HCEC 1CT (cell line): Measurements from ENCODE around the gene IRF5.
"Not testable (repeated sequence)": the region's sequence is repeated elsewhere in the genome, so short reads cannot be mapped to it uniquely, and the experiment has no call there.

Experiments used
- DNase-seq: peaks from one replicate; pipeline ENCODE4 v3.0.0-alpha.2; 2017

IRF5 gene

DNA sequence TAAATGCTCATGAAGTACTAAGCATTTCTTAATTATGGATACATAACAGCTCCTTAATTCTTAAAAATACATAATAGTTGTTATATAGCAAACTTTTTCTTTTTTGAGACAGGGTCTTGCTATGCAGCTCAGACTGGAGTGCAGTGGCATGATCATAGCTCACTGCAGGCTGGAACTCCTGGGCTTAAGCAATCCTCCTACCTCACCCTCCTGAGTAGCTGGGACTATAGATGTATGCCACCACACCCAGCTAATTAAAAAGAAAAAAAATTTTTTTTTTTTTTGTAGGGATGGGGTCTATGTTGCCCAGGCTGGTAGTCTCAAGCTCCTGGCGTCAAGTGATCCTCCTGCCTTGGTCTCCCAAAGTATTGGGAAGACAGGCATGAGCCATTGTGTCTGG, 30.9 kb downstream of the IRF5 start:
- DNase-seq = no peak

DNA sequence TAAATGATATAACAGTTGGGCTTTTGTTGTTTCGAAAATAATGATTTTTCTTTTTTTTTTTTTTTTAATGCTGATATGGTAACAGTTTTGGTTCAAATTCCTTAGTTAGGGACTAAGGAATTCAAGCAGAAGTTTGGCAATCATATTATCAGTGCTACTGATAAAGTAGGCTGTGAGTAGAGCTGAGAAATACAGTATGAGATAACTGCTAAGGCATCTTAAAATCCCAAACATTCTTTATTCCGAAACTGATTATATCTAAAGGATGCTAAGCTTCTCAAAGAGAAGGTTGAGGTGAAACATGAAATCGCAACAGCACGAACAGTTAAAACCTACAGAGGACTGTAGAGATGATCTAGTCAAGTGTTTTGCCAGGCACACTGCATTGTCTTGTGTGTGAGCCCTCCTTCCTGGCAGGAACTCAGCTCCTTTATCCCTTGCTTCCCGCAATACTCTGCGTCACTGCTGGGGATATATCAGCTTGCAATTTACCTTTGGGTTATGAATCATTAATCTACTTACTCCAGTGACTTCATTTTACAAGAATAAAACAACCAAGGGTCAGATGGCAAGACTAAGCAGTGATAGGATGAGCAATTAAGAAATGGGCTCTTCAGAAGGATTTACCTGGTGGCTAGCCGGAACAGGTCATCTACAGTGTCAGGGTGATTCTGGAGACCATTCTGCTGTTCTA, 36.7 kb downstream of the IRF5 start:
- no peak for DNase-seq

DNA sequence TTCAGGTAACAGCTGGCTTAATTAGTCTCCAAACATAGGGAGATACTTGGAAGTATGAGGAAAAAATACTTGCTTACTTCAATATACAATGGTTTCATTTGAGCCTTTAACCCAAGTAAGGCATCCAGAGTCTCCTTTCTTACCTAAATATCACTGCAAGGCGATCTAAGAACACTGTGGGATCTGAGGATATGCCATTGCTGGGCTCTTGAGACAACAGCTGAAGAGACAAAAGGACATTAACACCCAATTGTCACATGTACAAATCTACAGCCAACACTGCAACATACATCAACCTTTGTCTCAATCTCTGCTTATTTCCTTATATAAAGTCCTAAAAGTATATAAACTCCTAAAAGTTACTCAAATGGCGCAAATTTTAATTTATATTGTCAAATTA, 44.4 kb downstream of the IRF5 start:
- no peak for DNase-seq

DNA sequence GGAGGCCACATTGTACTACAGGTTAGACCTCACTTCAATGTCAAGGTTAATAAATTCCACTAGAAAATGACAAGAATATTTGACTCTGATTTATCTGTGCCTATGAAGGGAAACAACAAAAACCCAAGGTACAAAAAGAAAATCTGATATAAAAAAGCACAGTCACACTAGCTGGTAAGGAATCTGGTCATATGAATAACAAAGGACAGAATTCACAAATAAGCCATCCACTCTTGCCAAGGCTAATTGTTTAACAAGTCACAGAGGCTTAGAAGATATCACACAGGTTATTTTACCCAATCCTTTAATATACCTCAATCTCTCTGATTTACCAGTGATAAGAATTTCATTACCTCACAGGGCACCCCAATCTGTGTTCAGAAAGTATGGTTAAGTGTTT, 47.9 kb downstream of the IRF5 start:
- DNase-seq = no peak

DNA sequence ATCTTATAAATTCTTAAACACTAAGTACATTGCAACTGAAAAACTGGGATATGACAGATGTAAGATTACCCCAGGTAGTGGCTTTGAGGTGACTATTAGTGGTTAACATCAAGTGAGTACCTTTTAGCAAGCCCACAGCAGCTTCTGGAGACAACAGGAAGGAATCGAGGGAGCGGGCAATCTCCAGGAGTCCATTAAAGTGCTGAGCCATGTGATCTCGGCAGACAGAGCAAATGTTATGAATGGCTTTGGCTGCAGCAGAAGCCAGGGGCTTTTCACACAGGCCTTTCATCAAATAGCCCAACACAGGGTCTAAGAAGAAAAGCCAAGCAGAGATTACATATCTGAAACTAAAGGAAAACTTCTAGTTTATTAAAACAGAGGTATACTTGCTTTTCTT, 48.9 kb downstream of the IRF5 start:
- no peak for DNase-seq

DNA sequence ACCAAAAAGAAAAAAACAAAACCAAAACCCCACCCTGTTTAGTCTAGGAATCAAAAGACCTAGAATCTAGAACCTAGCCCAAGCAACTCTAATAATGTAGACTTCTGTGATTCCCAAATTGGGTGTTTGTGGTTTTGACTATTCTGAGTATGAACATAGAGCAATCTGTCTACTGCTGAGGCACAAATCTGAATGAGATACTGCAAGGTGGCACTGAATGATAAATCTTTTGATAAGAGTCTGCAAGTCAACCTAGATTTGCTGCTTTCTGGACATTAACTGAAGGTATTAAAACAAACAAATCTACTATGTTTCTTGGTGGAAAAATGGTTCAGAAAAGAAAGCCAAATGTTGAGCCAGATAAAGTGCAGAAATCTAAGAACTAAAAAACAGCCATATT, 50.6 kb downstream of the IRF5 start:
- no peak for DNase-seq

DNA sequence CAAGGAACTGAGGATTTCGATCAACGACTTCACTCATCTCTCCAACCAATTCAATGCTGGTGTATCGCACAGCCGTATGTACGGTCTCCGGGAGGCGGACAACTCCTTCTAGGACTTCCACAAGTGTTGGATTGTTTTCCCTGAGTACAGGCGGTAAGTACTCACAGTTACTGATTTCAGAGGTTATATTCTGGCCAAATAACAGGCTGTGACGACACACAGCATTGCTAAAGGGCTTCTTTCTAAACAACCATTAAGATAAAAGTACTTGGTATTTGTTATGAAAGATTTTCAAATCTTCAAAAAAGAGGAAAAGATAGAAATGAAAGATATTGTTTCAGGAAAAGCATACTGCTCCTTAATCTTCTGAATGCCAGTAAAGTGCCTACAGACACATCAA, 52.2 kb downstream of the IRF5 start:
- no peak for DNase-seq

DNA sequence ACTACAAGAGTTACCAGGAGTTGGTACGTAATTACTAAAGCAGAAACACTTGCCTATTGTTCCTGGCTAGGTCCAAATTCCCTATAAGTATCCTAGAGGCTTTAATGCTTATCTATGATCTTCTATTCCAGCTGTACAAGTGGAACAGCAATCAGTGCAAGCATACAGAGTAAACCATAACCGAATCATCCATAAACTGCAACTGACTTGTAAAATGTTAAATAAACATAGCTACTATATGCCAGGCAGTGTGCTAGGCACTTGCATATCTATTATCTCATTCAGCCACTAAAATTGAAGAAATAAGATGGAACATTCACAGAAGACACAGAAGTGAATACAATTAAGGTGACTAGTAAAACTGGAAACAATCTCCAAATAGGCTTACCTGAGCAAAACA, 55.7 kb downstream of the IRF5 start:
- DNase-seq = no peak

DNA sequence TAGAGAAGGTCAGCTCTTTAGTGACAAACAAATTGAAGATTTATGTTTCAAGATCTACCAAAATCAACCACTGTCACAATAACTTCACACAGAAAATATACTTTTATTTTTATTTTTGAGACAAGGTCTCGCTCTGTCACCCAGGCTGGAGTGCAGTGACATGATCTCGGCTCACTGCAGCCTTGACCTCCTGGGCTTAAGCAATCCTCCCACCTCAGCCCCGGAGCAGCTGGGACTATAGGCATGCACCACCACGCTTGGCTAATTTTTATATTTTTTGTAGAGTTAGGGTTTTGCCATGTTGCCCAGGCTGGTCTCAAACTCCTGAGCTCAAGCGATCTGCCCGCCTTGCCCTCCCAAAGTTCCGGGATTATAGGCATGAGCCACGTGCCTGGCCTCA, 56.8 kb downstream of the IRF5 start:
- not testable (repeated sequence) for DNase-seq

DNA sequence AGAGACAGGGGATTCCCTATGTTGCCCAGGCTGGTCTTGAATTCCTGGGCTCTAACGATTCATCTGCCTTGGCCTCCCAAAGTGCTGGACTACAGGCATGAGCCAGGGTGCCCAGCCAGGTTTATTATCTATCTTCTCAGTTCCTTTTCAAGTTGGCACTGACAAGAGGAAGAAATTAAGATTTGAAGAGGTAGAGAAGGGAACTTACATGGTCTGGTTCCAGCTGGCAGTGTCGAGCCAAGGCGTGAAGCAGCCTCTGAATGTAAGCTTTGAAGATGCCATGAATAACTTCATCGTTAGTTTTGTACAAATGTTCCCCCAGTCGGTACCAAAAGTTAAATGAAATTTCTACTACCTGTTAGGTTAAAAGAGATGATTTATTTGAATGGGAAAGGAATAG, 59.5 kb downstream of the IRF5 start:
- DNase-seq = no peak
